VCaP (cell line): ENCODE data around the gene NEB.
"Not testable (repeated sequence)": the region's sequence is repeated elsewhere in the genome, so short reads cannot be mapped to it uniquely, and the experiment has no call there.

Source experiments
- H3K27ac ChIP-seq: fragments of 450-650 bp; 2 replicates; pipeline ENCODE4 v1.5.1; 2017
- TF ChIP-seq, protein P1 (sequence below): fragments of 450-650 bp; conservative IDR thresholded peaks from 2 replicates; pipeline ENCODE4 v1.5.1; 2017; ENCODE audit warnings: mild to moderate bottlenecking, moderate library complexity

NEB gene

DNA sequence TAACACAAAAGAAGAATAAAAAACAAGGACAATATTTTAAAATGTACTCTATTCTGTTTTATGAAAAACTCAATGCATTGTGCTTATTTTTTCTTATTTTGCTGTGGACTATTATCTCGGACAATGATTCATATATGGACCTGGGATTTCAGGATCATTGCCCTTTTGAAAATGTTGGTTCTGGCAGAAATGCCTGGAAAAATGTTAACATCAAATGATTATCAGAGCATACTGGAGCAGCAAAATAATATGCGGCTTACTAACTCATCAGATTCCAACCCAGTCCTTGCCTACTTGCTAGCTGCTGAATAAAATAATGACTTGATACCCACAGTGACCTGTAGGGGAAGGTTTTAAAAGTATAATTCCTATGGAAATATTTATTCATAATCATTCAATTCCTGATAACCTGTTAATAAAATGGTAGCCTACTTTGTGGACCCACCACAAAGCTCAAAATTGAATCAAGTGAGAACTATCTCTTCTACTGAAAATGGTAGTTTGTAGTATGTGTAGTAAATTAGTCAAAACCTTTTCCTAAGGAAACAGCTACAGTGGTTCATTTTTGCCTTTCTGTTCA, 117.4 kb downstream of the NEB start:
- no peak overlapping the region for H3K27ac ChIP-seq
- TF ChIP-seq, protein P1, sequence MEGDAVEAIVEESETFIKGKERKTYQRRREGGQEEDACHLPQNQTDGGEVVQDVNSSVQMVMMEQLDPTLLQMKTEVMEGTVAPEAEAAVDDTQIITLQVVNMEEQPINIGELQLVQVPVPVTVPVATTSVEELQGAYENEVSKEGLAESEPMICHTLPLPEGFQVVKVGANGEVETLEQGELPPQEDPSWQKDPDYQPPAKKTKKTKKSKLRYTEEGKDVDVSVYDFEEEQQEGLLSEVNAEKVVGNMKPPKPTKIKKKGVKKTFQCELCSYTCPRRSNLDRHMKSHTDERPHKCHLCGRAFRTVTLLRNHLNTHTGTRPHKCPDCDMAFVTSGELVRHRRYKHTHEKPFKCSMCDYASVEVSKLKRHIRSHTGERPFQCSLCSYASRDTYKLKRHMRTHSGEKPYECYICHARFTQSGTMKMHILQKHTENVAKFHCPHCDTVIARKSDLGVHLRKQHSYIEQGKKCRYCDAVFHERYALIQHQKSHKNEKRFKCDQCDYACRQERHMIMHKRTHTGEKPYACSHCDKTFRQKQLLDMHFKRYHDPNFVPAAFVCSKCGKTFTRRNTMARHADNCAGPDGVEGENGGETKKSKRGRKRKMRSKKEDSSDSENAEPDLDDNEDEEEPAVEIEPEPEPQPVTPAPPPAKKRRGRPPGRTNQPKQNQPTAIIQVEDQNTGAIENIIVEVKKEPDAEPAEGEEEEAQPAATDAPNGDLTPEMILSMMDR = no peak

DNA sequence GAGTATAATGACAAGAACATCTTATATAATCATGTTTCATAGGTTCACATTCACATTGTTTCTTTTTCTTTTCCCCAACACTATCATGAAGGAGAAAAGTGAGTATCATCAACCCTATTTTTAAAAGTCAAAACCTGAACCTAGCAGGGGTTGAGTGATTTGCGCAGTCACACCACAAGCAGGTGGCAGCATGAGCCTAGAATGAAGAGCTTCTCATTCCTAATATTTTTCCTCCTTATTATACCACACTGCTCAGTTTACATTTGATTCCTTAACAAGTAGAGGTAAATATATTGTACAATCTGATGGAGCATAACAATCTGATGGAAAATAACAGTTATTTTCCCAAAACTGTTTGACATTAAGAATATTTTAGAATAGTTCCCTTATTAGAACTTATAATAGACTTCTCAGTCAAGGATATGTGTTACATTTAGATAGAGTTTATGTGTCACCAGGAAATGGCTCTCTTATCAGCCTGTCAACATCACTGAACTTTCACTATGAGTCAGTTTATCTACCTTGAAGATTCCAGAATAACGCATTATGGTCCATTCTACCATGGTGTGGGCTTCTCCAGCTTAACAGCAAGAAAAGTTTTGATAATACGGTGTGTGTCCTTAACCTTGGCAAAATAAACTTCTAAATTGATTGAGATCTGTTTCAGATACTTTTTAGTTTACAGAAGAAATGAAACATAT, 119.5 kb downstream of the NEB start:
- TF ChIP-seq, protein P1 = no peak
- no peak overlapping the region for H3K27ac ChIP-seq

DNA sequence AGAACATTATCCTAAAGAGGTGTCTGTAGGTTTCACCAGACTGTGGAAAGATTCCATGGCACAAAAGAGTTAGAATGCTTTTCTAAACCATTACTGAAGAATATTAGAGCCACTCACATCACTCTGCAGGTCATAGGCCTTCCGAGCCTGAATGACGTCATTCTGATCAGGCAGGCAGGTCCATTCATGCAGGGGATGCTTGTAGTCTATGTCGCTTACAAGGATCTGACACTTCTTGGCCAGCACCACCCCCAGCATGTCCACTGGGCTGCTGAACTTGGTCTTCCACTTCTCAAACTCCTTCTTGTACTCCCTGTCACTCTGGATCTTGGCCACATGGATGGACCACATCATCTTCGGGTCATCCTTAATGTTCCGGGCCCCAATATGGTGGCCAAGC, 120.1 kb downstream of the NEB start:
- no peak overlapping the region for H3K27ac ChIP-seq
- TF ChIP-seq, protein P1 = no peak

DNA sequence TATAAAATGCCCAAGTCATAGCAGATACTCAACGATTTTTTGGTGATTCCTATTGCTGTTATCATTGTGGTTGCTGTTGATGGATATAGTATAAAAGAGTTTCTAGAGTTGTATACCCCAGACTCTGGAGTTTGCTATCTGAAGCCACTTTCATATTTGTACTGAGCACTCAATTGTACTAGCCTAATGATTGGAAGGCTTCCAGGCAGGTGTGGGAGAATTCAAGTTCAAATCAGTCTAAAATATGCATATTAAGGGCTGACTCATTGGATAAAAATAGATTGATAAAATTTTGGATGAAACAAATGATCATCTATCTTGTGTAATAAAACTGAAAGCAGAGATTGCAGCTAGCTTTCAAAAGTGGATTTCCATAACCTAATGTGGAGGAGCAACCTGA, 122.9 kb downstream of the NEB start:
- TF ChIP-seq, protein P1 = no peak
- peak overlapping the region; percentile 47 for H3K27ac ChIP-seq

DNA sequence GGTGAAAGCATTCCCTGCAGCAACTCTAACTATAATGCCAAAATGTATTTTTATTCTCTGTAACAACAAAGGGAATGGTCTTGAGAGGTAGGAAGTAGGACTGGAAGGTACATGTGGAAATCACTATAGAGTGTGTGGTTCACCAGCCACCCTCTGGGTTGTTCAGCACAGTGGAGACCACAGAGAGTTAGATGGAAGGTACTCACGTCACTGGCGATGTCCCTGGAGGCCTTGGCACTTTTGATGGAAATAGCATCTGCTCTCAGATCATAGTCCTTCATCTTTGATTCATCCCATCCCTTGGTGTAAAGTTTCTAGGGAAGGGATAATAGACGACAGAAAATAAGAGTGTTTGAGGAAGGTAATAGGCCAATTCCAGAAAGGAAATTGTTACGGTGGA, 124.0 kb downstream of the NEB start:
- TF ChIP-seq, protein P1 = no peak
- no peak overlapping the region for H3K27ac ChIP-seq

DNA sequence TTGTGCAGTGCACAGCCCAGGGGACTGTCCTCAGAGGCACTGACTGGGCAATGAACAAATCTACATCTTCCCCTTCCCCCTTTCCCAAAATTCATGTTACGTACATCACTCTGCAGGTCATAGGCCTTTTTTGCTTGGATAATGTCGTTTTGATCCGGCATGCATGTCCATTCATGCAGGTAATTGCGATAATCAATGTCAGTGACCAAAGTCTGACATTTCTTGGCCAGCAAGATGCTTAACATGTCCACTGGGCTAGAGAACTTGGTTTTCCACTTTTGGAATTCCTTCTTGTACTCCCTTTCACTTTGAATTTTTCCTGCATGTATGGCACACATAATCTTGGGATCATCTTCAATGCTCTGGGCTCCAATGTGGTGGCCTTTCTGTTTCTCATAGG, 124.6 kb downstream of the NEB start:
- TF ChIP-seq, protein P1 = no peak

DNA sequence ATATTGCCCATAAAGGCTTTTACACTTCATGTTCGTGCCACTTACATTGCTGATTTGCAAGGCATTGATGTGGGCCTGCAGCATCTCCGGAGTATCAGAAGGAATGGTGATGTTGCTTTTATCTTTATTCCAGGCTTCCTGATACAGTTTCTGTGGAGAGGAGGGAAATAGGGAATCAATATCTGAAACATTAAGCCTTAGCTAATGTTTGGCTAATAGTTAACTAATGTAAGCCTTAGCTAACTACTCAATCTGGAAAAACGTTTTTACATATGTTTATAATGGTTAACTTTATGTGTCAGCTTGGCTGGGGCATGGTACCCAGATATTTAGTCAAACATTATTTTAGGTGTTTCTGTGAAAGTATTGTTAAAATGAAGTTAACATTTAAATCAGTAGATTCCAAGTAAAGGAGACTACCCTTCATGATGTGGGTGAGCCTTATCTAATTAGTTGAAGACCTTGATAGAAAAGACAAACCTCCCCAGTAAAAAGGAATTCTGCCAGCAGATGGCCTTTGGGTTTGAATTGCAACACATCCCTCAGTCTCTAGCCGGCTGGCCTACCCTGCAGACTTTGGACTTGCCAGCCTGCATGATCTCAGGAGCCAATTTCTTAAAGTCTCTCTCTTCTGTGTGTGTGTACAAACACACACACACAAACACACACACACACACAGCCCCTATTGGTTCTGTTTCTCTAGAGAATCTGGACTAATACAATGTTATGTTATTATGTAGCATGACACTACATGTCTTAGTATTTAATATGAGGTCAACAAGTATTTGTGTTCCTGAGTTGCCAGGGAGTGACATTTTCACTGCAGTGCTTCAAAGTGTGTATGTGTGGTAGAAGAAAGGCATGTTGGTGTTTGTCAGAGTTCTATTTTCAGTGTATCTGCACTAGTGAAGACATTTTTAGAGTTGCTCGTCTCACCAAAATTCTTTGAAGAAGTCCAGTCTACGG, 126.5 kb downstream of the NEB start:
- H3K27ac ChIP-seq = not testable (repeated sequence)

More for the DNA sequence above, 124.6 kb downstream of the NEB start:
- H3K27ac ChIP-seq = no peak overlapping the region

DNA sequence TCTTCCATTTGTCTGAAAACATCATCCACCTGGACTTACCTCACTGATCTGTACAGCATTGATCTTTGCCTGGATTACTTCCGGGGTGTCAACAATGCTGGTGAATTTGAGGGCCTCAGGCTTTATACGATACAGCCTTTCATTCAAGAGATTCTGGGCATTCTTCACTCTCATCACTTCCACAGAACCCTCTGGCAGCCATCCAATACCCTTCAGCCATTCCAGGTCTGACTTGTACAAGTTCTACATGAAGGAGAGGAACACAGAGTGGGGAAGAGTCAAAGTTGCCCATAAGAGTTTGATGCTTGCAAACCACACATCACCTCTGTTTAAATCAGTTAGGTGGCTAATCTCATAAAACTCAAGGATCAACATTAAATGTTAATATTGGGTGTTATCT, 130.7 kb downstream of the NEB start:
- not testable (repeated sequence) for H3K27ac ChIP-seq

DNA sequence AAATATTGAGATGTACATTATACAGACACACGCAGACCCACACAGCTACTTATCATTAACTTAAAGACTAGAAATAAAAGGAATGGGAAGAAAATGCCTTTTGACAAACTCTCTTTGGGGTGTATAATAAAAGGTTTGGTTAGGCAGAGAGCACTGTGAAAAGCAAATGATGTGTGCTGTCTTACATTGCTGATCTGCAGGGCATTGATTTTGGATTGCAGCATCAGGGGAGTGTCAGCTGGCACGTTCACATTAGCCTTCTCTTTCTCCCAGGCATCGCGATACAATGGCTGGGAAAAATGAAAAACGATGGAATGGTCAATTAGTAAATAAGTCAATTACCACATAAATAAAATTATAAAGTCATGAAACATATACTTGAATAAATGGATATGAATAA, 131.9 kb downstream of the NEB start:
- H3K27ac ChIP-seq = not testable (repeated sequence)

DNA sequence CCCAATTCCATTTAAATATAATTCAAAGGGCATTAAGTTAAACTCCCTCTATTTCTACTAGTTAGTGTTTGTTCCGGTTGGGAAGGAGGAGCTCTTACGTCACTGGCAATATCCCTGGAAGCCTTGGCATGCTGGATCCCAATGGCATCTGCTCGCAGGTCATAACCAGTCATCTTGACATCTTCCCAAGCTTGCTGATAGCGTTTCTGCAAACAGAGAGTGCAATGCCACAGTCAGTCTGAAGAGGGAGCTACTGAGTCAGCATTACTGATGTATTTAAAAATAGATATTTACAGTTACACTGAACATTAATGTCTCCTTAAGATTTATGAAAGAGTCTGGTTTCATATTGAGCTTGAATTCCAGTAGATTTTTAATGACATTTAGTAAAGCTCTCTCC, 132.5 kb downstream of the NEB start:
- not testable (repeated sequence) for H3K27ac ChIP-seq

DNA sequence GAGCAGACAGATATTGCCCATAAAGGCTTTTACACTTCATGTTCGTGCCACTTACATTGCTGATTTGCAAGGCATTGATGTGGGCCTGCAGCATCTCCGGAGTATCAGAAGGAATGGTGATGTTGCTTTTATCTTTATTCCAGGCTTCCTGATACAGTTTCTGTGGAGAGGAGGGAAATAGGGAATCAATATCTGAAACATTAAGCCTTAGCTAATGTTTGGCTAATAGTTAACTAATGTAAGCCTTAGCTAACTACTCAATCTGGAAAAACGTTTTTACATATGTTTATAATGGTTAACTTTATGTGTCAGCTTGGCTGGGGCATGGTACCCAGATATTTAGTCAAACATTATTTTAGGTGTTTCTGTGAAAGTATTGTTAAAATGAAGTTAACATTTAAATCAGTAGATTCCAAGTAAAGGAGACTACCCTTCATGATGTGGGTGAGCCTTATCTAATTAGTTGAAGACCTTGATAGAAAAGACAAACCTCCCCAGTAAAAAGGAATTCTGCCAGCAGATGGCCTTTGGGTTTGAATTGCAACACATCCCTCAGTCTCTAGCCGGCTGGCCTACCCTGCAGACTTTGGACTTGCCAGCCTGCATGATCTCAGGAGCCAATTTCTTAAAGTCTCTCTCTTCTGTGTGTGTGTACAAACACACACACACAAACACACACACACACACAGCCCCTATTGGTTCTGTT, 137.2 kb downstream of the NEB start:
- not testable (repeated sequence) for H3K27ac ChIP-seq

DNA sequence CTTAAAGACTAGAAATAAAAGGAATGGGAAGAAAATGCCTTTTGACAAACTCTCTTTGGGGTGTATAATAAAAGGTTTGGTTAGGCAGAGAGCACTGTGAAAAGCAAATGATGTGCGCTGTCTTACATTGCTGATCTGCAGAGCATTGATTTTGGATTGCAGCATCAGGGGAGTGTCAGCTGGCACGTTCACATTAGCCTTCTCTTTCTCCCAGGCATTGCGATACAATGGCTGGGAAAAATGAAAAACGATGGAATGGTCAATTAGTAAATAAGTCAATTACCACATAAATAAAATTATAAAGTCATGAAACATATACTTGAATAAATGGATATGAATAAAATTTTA, 142.4 kb downstream of the NEB start:
- not testable (repeated sequence) for H3K27ac ChIP-seq
